HFF-Myc (cell line): ENCODE data around the gene LDLRAD4.

Source experiments
- DNase-seq: peaks from one replicate; pipeline ENCODE4 v3.0.0-alpha.2; 2011; ENCODE audit warnings: low read depth; ENCODE audit errors: extremely low read depth
- H3K4me3 ChIP-seq: replicated peaks from 2 replicates; pipeline ENCODE4 v1.5.1; 2011; ENCODE audit warnings: low read depth, mild to moderate bottlenecking, control low read depth, low read length
- TF ChIP-seq, protein P1 (sequence below): IDR thresholded peaks from 2 replicates; pipeline ENCODE4 v1.5.1; 2012; ENCODE audit warnings: mild to moderate bottlenecking, low read depth, low read length, control low read depth; ENCODE audit errors: missing control alignments

Gene LDLRAD4

DNA sequence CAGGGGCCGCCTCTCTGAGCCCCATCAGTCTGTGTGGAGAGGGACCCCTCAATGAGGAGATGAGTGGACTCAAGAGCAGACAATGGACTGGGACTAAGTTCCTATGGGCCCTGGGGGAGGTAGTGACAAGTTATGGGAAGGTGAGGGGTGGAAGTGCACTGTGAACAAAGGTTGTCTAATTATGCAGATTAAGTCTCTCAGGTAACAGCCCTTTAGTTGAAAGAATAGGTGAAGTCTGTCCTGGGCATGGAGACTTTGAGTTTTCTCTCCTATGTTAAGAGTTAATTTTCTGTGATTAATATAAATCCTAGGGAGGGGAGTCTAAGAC is 264.0 kb downstream of the LDLRAD4 start:
- no peak for DNase-seq
- no peak overlapping the region for H3K4me3 ChIP-seq
- TF ChIP-seq, protein P1, sequence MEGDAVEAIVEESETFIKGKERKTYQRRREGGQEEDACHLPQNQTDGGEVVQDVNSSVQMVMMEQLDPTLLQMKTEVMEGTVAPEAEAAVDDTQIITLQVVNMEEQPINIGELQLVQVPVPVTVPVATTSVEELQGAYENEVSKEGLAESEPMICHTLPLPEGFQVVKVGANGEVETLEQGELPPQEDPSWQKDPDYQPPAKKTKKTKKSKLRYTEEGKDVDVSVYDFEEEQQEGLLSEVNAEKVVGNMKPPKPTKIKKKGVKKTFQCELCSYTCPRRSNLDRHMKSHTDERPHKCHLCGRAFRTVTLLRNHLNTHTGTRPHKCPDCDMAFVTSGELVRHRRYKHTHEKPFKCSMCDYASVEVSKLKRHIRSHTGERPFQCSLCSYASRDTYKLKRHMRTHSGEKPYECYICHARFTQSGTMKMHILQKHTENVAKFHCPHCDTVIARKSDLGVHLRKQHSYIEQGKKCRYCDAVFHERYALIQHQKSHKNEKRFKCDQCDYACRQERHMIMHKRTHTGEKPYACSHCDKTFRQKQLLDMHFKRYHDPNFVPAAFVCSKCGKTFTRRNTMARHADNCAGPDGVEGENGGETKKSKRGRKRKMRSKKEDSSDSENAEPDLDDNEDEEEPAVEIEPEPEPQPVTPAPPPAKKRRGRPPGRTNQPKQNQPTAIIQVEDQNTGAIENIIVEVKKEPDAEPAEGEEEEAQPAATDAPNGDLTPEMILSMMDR, result no peak

DNA sequence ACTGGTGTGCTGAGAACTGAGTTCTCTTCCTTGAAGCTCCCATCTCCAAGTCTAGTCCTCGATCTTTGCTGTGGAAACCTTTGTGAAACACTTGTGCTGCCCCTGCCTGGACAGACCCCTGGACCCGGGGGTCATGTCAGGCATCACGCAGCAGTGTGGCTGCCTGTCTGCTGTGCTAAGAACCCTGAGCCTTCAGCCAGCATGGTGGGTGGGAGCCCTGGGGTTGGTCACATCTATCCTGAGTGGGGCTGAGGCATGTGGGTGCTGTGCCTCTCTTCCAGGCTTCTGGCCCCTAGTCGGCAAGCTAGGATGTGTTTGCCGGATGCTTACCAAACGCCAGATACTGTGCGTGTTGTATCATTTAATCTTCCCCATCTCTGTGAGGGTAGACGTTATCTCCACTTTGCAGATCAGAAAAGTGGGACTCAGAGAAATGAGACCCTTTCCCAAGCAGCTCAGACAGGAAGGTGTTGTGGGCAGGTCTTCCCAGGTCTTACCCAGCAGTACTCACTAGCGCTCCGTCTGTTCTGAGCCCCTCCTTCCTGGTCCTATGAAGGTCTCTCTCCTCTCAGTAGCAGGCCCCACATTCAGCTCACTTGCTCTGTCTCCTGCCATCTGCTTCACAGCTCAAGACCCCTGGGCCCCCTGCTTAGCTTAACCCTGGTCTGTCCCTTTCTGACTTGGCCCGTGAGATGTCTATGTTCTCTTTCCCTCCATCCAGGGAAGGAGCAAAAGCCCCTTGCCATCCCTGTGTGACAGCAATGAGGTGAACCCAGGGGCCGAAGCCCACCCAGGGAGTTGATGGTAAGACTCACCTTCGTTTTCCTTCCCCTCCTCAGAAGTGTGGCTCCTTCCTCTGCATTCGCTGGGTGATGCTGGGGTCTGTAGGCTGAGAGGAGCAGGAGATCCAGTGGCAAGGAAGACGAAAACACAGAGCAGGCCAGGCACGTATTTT is 265.0 kb downstream of the LDLRAD4 start:
- no peak overlapping the region for H3K4me3 ChIP-seq
- TF ChIP-seq, protein P1, result no peak
- DNase-seq, result no peak

DNA sequence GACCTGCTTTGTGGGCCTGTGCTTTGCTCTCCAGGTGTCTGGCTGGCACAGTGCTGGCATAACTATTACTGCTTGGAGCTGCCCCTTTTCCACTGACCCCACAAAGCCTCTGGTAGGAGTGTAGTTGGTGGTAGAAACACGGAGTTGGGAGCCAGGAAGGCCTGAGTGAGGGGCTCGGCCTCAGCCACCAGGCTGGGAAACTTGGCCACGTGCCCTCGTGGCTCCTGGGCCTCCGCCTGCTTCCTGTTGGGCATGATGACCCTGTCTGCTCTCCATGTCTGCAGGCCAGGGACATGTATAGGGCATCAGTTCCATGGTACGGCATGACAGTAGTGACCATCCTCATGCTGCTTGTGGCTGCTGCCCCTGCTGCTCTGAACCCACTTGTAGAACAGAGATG is 266.6 kb downstream of the LDLRAD4 start:
- no peak for DNase-seq
- no peak overlapping the region for H3K4me3 ChIP-seq
- TF ChIP-seq, protein P1, result no peak

DNA sequence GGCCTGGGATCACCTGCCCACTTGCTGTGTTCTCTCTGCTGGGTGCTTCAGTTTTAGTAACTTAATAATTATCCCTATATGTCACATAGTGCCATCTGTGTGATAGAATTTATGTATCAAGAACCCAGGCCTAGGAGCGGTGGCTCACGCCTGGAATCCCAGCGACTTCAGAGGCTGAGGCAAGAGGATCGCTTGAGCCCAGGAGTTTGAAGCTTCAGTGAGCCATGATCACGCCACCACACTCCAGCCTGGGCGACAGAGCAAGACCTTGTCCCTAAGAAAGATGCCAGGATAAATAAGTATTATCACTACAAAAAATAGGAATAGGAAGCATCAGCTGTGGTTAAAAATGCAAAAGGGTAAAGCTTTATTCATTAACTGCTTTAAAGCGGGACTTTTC is 267.0 kb downstream of the LDLRAD4 start:
- TF ChIP-seq, protein P1, result no peak
- DNase-seq, result no peak
- no peak overlapping the region for H3K4me3 ChIP-seq

DNA sequence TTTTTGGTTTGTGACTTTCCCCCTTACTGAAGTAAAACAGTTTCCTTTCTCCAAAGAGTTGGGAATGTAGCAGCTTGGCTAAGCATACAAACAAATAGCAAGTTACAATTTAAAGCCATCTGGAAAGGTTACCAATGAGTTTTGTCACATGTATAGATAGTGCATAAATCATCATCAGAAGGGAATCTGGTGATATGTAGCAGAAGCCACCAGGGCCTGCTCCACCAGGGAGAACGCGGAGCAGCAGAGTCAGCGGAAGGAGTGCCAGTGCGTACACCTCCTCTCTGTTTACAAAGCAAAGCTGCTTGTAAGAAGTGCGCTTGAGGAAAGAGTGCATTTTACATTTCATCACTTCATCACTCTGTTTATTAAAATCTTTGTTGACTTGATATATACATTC is 267.7 kb downstream of the LDLRAD4 start:
- TF ChIP-seq, protein P1, result no peak
- no peak overlapping the region for H3K4me3 ChIP-seq
- DNase-seq, result no peak

DNA sequence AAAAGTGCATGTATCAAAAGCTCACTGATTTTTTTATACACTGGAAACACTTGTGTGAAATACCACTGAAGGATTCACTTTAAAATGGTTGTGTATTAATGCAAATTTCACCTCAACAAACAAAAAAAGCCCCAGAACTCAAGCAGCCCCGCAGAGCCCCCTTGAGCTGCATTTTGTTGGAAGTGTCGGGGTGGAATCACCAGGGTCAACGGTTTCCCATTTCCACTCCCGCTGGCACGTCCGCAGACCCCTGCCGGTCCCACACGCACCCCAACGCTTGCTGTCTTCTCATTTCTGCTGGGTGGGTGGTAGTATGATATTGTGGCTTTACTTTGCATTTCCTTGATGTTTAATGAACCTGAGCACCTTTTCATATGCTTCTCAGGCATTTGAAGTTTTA is 268.1 kb downstream of the LDLRAD4 start:
- DNase-seq, result no peak
- H3K4me3 ChIP-seq, result no peak overlapping the region
- TF ChIP-seq, protein P1, result no peak
